Karpas-422 (cell line): ENCODE measurements around the gene DLX1. TPM values are rescaled to one million over a fixed set of nuclear protein-coding genes. Genes with fewer than 3 reads are reported as not detected.
A peak's percentile ranks its signal among the peaks of the same experiment; 100 is the strongest.

Experiments
- DNase-seq: peaks from one replicate; pipeline ENCODE4 v3.0.0-alpha.2; 2015
- H2AFZ ChIP-seq: fragments of 200-600 bp; sonication (generic); 2 replicates; pipeline ENCODE4 v1.6.1; 2014; ENCODE audit warnings: antibody characterized with exemption, low read length, mixed read lengths
- H3K27ac ChIP-seq: fragments of 200-600 bp; sonication (generic); 2 replicates; pipeline ENCODE4 v1.5.1; 2014; ENCODE audit warnings: mild to moderate bottlenecking, low read length, moderate library complexity
- H3K27me3 ChIP-seq: fragments of 200-600 bp; sonication (generic); 2 replicates; pipeline ENCODE4 v1.6.1; 2014; ENCODE audit warnings: low read length, mixed read lengths
- H3K36me3 ChIP-seq: fragments of 200-600 bp; sonication (generic); 2 replicates; pipeline ENCODE4 v1.6.1; 2014; ENCODE audit warnings: low read length, mixed read lengths; ENCODE audit not compliant: insufficient read depth
- H3K4me1 ChIP-seq: fragments of 200-600 bp; sonication (generic); 2 replicates; pipeline ENCODE4 v1.6.1; 2014; ENCODE audit warnings: mild to moderate bottlenecking, low read length, mixed read lengths
- H3K4me2 ChIP-seq: fragments of 200-600 bp; sonication (generic); 2 replicates; pipeline ENCODE4 v1.6.1; 2014; ENCODE audit warnings: low read length, low read depth, mild to moderate bottlenecking; ENCODE audit not compliant: poor library complexity, severe bottlenecking
- H3K4me3 ChIP-seq: fragments of 200-600 bp; sonication (generic); 2 replicates; pipeline ENCODE4 v1.5.1; 2014; ENCODE audit warnings: mild to moderate bottlenecking, antibody characterized with exemption, low read length, mixed read lengths
- H3K79me2 ChIP-seq: fragments of 200-600 bp; sonication (generic); 2 replicates; pipeline ENCODE4 v1.6.1; 2014; ENCODE audit warnings: mild to moderate bottlenecking, low read length, mixed read lengths
- H3K9ac ChIP-seq: fragments of 200-600 bp; sonication (generic); 2 replicates; pipeline ENCODE4 v1.6.0; 2014; ENCODE audit warnings: low read length
- H3K9me2 ChIP-seq: fragments of 200-600 bp; sonication (generic), shearing (Covaris generic); replicated peaks from 2 replicates; pipeline ENCODE4 v1.6.0; 2014; ENCODE audit warnings: mild to moderate bottlenecking, low read length, moderate library complexity; ENCODE audit not compliant: insufficient read depth
- H3K9me3 ChIP-seq: fragments of 300-700, 200-600 bp; sonication (generic); 2 replicates; pipeline ENCODE4 v1.6.1; 2014; ENCODE audit warnings: low read length, mixed read lengths
- H4K20me1 ChIP-seq: fragments of 200-600 bp; sonication (generic); 2 replicates; pipeline ENCODE4 v1.6.1; 2014; ENCODE audit warnings: mild to moderate bottlenecking, antibody characterized with exemption, low read length, low read depth; ENCODE audit not compliant: insufficient read depth
- total RNA-seq: library from RNA; depleted of rRNA; stranded (reverse); fragments of >200 nt; shearing (Covaris generic); gene quantifications from 2 replicates; pipeline ENCODE4 v1.2.3, GENCODE V29; 2014; ENCODE audit warnings: low replicate concordance

DLX1 gene
- total RNA-seq, 1 experiment from 2014 or later = 1.0 TPM

DNA sequence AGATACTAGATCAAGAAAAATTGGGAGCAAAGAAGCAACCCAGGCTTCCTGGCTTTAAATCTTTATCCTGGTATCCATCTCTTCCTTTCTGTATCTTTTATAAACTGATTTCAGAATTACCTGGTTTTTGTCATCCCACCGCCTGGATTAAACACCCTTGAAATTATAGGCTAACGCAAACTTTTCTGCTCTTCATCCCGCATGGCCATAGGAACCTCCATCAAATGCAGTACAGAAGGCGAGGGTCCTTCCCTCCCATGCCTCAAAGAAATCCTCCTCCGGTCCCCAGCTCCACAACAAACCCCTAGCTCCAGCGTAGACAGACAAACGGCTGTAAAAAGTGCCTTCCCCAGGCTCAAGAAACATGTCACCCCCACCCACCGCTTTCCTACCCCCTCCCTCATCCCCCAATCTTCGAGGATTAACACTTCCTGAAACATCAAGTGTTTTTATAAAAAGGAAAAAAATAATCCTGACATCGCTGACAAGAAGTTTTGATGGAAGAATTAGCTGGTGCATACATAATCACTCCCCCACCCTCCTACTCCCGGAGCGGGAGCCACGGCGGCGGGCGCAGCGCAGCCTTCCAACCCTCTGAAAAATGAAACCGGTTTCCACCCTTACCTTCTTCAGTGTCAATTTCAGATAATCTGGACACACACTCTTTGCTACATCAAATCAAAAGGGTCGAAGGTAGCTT is 7.6 kb downstream of the DLX1 start:
- no peaks in the 10 kb centered on the region for H3K79me2 ChIP-seq
- H3K27ac ChIP-seq = no peak overlapping the region
- H4K20me1 ChIP-seq = no peaks in the 10 kb centered on the region
- no peak overlapping the region for H3K4me2 ChIP-seq
- no peaks in the 10 kb centered on the region for H3K9me2 ChIP-seq
- no peak for DNase-seq
- H3K9ac ChIP-seq = no peak overlapping the region
- H3K4me1 ChIP-seq = peaks cover 36% of the 10 kb centered on the region
- no peak overlapping the region for H2AFZ ChIP-seq
- no peaks in the 10 kb centered on the region for H3K36me3 ChIP-seq
- no peaks in the 10 kb centered on the region for H3K9me3 ChIP-seq
- H3K27me3 ChIP-seq = no peaks in the 10 kb centered on the region
- H3K4me3 ChIP-seq = no peak overlapping the region

DNA sequence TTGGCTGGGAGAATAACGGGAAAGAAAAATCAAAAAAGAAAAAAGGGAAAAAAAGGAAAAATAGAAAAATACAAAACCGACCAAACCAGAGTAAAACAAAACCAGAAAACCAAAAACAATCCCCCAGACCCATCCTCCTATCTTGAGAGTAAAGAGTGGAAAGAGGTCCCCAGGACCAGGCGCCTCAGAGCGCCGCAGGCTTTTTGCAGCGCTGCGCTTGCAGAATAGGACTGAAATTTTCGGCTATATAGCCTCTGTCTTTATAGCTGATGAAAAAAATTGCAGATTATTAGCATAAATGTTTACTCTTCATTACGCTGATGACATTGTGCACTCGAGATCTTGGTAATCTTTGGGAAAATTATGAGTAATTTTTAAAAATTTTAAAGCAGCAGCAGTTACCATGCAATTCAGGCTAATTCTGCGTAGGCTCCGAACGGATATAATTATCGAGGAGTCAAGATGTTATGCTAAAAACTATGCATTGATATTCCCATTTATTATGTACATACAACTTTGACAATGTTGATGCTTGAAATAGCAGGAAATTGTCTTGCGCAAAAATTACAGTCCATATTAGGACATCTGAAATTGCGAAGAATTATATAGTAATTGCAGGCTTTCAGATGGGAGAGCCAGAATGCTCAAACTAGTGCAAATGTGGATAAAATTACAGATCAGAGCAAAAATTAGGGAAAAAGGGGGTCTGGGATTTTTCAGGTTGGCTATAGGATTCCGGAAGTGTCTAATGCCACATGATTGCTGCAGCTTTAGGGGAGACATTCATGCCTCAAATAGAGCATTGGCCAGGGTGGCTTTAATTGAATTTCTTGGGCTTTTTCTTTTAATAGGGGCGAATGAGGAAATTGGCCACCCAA is 8.3 kb downstream of the DLX1 start:
- Histone ChIP-seq H3K4me3 (peak overlapping the region; percentile 66; the same call in 1 of the 2 replicates), H3K9me2 (no peaks in the 10 kb centered on the region), H4K20me1 (no peaks in the 10 kb centered on the region), H3K79me2 (no peaks in the 10 kb centered on the region), H3K27ac (no peak overlapping the region), H3K9me3 (no peaks in the 10 kb centered on the region), H2AFZ (no peak overlapping the region; the same call in 1 of the 2 replicates), H3K9ac (peak overlapping the region; percentile 75; the same call in 1 of the 2 replicates), H3K4me1 (peaks cover 37% of the 10 kb centered on the region), H3K36me3 (no peaks in the 10 kb centered on the region), H3K27me3 (no peaks in the 10 kb centered on the region), H3K4me2 (peak overlapping the region; percentile 91)
- no peak for DNase-seq

DNA sequence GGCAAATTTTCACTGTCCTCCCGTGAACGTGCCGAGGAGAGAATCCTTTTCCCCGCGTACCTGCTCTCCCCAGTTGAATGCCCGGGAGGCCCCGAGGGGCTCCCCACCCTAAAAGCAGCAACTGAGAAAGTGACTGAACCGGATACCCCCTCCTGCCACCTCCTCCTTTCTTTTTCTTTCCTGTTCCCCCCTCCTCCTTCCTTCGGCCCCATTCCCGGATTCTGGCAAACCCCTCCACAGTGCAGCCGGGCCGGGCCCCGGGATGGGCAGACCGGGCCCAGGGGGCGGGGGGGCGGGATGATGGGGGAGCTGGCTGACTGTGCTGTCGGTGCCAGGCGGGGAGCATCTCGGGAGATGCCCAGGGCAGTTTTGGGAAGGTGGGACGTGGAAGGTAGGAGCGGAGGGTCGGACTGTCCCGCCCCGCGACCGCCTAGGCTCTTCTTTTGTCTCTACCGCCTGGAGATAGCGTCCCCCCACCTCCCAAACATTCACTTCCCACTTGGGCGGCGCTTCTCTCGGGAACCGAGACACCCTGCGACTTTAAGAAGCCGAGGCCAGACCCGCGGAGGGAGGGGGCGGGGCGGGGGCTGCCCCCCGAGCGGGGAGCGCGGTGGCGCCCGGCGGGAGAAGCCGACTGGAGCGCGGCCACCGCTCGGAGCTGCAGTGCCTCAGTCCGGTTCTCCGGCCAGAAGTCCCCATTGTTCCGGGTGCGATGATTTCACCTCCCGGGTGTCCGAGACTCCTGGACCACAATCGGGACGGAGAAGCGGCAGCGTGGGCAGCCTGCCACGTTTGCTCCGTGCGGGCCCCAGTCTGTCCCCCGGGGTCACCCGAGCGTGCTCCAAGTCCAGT is 9.2 kb downstream of the DLX1 start:
- Histone ChIP-seq H3K4me3 (peak overlapping the region; percentile 66), H3K4me2 (peak overlapping the region; percentile 91), H3K79me2 (no peaks in the 10 kb centered on the region), H3K36me3 (no peaks in the 10 kb centered on the region), H3K27ac (no peak overlapping the region), H3K9me2 (no peaks in the 10 kb centered on the region), H3K9ac (peak overlapping the region; percentile 75), H3K9me3 (no peaks in the 10 kb centered on the region), H4K20me1 (no peaks in the 10 kb centered on the region), H2AFZ (peak overlapping the region; percentile 88), H3K4me1 (peaks cover 46% of the 10 kb centered on the region), H3K27me3 (no peaks in the 10 kb centered on the region)
- peak; percentile 66 for DNase-seq

DNA sequence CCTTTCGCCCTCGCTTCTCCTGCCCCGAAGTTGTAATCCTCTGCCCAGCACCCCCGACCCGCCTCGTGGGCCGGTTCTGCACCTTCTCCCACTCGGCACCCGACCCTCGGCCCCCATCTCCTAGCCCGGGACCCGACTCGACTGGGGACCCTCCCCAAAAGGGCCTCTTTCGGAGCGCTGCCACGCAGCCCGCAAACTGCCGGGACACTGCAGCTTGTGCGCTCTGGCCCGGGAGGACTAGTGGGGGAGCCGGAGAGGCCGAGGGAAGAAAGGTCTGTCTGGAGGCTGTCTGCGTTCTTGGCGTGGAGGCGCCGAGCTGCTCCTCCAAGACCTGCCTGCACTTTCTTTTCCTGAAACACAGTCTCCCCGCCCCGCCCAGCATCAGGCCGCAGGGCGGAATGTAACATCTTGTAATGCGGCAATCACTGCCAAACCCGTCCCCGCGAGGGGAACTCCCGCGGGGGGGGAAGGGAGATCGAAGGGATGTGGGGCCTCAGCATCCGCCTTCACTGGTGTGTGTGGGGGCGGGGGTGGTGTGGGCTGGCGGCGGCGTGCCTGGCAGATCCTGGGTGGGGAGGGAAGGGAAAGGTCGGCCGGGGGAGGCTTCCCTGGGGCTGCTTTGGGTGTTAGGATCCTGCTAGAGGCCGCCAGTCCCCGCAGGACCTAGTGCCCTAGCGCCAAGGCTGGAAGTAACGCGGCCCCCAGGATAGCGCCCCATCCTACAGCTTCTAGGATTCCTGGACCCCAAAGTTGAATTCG is 10.0 kb downstream of the DLX1 start:
- H3K9me3 ChIP-seq = no peaks in the 10 kb centered on the region
- peak overlapping the region; percentile 75 for H3K9ac ChIP-seq

DNA sequence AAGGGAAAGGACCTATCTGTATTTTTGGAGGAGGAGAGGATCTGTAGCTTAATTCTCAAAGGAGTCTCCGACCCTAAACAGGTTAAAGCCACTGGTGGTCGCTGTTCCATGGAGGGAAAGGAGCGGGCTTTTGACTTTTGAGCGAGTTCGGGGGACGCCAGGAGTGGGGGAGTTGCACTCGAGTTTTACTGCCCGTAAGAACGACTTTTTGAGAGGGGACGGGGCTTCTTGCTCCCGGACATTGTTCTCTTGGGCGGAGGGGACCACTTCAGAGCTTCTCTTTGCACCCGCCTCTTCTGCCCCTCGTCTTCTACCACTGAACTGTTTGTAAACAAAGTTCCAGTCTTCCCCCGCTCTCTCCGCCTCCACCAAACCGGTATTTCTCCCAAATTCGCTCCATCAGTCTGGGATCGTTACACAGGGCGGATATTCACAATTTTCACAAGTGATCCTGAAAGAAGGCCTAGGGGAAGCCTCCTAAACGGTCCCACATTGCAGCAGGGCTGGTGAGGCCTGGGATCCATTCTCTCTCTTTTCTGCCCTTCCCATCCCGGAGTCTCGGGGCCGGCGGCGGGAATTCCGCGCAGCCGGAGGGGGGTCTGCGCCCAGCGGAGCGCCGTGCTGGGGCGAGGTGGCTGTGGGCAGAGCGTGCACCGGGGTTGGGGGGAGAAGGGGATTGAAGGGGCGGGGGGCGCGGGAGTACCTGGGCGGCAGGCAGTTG is 10.8 kb downstream of the DLX1 start:
- Histone ChIP-seq H3K4me3 (peak overlapping the region; percentile 66), H3K9ac (peak overlapping the region; percentile 75), H3K4me2 (peak overlapping the region; percentile 91), H3K79me2 (no peaks in the 10 kb centered on the region), H2AFZ (peak overlapping the region; percentile 88), H3K27ac (no peak overlapping the region), H3K36me3 (no peaks in the 10 kb centered on the region), H3K9me3 (no peaks in the 10 kb centered on the region), H4K20me1 (no peaks in the 10 kb centered on the region), H3K4me1 (peaks cover 59% of the 10 kb centered on the region), H3K9me2 (no peaks in the 10 kb centered on the region), H3K27me3 (no peaks in the 10 kb centered on the region)
- DNase-seq = no peak

More for the DNA sequence above, 10.0 kb downstream of the DLX1 start:
- Histone ChIP-seq H3K4me3 (peak overlapping the region; percentile 66), H3K79me2 (no peaks in the 10 kb centered on the region), H3K9me2 (no peaks in the 10 kb centered on the region), H3K27me3 (no peaks in the 10 kb centered on the region), H4K20me1 (no peaks in the 10 kb centered on the region), H3K36me3 (no peaks in the 10 kb centered on the region), H3K27ac (no peak overlapping the region), H3K4me2 (peak overlapping the region; percentile 91), H3K4me1 (peaks cover 54% of the 10 kb centered on the region), H2AFZ (peak overlapping the region; percentile 88)
- peak; percentile 75 for DNase-seq

DNA sequence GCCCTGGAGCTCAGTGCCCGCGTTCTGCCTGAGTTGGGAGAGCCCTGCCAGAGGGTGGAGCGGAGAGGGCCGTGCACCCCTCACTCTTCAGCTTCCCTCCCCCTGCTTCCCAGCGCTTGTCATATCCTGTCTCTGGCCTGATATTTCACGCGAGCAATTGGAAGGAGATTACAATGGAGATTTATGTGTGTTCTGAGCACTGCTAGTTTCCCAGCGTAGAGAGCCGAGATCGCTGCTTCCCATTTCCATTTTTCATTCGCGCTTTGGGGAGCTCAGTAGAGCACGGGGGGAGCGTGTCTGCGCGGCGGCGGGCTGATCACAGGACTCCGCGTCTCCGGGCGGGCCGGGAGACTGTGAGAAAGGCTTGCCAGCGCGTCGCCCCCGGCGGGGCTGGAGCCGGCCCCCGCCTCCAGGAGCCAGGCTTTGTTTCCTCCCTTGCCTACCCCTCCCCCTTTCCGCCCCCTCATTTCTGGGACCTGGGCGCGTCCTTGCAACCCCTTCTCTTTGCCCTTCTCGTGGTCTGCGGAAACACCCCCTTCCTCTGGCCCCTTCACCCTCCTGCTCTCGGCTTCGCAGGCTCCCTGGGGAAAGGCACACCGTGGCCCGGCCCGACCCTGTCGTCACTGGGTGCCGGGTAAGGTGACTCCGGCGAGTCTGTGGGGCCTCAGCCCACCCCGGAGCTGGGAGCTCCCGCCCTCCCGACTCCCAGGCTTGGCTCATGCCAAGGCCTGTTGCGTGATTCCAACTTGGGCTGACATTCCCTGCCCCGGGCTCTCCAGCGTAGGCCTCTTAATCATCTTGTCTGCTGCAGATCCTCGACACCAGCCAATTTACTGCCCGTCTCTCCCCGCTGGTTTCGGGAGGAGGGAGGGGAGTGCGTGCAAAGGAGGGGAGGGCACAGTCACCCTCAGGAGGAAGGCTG is 11.6 kb downstream of the DLX1 start:
- Histone ChIP-seq H3K9me2 (no peaks in the 10 kb centered on the region), H3K79me2 (no peaks in the 10 kb centered on the region), H3K27me3 (no peaks in the 10 kb centered on the region), H3K27ac (no peak overlapping the region), H3K4me3 (peak overlapping the region; percentile 66), H2AFZ (peak overlapping the region; percentile 81; the same call in 1 of the 2 replicates), H3K36me3 (no peaks in the 10 kb centered on the region), H4K20me1 (no peaks in the 10 kb centered on the region), H3K4me1 (peaks cover 68% of the 10 kb centered on the region), H3K4me2 (peak overlapping the region; percentile 91), H3K9ac (peak overlapping the region; percentile 53), H3K9me3 (no peaks in the 10 kb centered on the region)
- DNase-seq = peak; percentile 51
